HG03571 (cell line): ENCODE measurements around the gene LIN28A.

ENCODE experiments used
- ATAC-seq: cut with Tn5 transposase; IDR thresholded peaks from one replicate; pipeline ENCODE4 v1.9.1; 2021; ENCODE audit not compliant: unreplicated experiment

The LIN28A gene

GRCh38 chr1:26478159-26478558 lies 67.5 kb downstream of the LIN28A start:
- no peak for ATAC-seq

GRCh38 chr1:26478988-26479387 lies 68.4 kb downstream of the LIN28A start:
- no peak for ATAC-seq
